RWPE1 (cell line): ENCODE measurements around the gene ACSS1.

Experiments used
- CTCF ChIA-PET: fragments of 350-600 bp; sonication (Branson Sonifier 250); formaldehyde crosslinking; extraction: SDS; loops from one replicate; lab custom pipeline; 2021; lab: Yijun Ruan, JAX
- POLR2A ChIA-PET: fragments of 400-600 bp; formaldehyde crosslinking; extraction: SDS; loops from one replicate; lab custom pipeline; 2020; ENCODE audit warnings: antibody characterized with exemption; ENCODE audit not compliant: low non-redundant PET; lab: Yijun Ruan, JAX
- DNase-seq: peaks from one replicate; pipeline ENCODE4 v3.0.0; 2012; ENCODE audit warnings: low spot score
- H3K27ac ChIP-seq: fragments of 450-650 bp; 2 replicates; pipeline ENCODE4 v1.5.1; 2017
- CTCF ChIP-seq: fragments of 450-650 bp; conservative IDR thresholded peaks from 2 replicates; pipeline ENCODE4 v1.5.1; 2017; ENCODE audit warnings: low read depth, mild to moderate bottlenecking

Gene ACSS1

GRCh38 chr20:24963672-24964505 is 94.0 kb downstream of the ACSS1 start:
- CTCF ChIA-PET = no interaction called here
- DNase-seq = no peak
- TF ChIP-seq CTCF = no peak
- H3K27ac ChIP-seq = no peak overlapping the region
- POLR2A ChIA-PET = no interaction called here

GRCh38 chr20:24962510-24962909 is 95.4 kb downstream of the ACSS1 start:
- POLR2A ChIA-PET = no interaction called here
- no peak for DNase-seq
- no peak for TF ChIP-seq CTCF
- no peak overlapping the region for H3K27ac ChIP-seq
- CTCF ChIA-PET = no interaction called here

GRCh38 chr20:24962182-24962492 is 95.8 kb downstream of the ACSS1 start:
- no peak for DNase-seq
- ChIA-PET CTCF (no interaction called here), POLR2A (no interaction called here)
- no peak overlapping the region for H3K27ac ChIP-seq
- TF ChIP-seq CTCF = no peak

- CTCF ChIA-PET = no interaction called here
- no peak for TF ChIP-seq CTCF
- POLR2A ChIA-PET = no interaction called here
Measured at GRCh38 chr20:24961384-24962181, 96.4 kb downstream of the ACSS1 start.

GRCh38 chr20:24960861-24961260 is 97.1 kb downstream of the ACSS1 start:
- no peak for DNase-seq
- ChIA-PET CTCF (no interaction called here), POLR2A (no interaction called here)
- no peak overlapping the region for H3K27ac ChIP-seq
- no peak for TF ChIP-seq CTCF

More at GRCh38 chr20:24961384-24962181, 96.4 kb downstream of the ACSS1 start:
- no peak overlapping the region for H3K27ac ChIP-seq
- no peak for DNase-seq

GRCh38 chr20:24960302-24960801 is 97.6 kb downstream of the ACSS1 start:
- ChIA-PET POLR2A (no interaction called here), CTCF (interaction anchor here (0.6 kb wide), 1 partner anchor 309 kb away, joined by 3 read pairs; no protein-coding TSS in a partner anchor)
- peak overlapping the region; percentile 2; the same call in 1 of the 2 replicates for H3K27ac ChIP-seq
- no peak for DNase-seq
- no peak for TF ChIP-seq CTCF
